ENCODE data around the gene GNAO1. TPM values are rescaled to one million over a fixed set of nuclear protein-coding genes. Genes with fewer than 3 reads are reported as not detected.

GNAO1 gene
- total and polyA plus RNA-seq, 9 of the 15 experiments (the other 6 are each of a cell fraction or from before 2014, with no cell fraction given): 0.07 to 0.42 (median 0.08) TPM; not detected in 5

- TF ChIP-seq ZNF398 (CRISPR knock-in tag; IDR thresholded peaks at IDR 0.05) (no peak), PRDM10 (IDR thresholded peaks at IDR 0.05; ENCODE audit: partially characterized antibody) (no peak), ZNF778 (CRISPR knock-in tag; IDR thresholded peaks at IDR 0.05) (no peak), RBM22 (IDR thresholded peaks at IDR 0.05; ENCODE audit: low read depth, low read length, poor library complexity, severe bottlenecking) (no peak), GABPA (tag; conservative IDR thresholded peaks at IDR 0.05; ENCODE audit: low read depth) (no peak)
Measured at GRCh38 chr16:56351481-56351880, 160.2 kb downstream of the GNAO1 start (continued).
